Measurements from ENCODE around the gene SPOP.

The SPOP gene

DNA sequence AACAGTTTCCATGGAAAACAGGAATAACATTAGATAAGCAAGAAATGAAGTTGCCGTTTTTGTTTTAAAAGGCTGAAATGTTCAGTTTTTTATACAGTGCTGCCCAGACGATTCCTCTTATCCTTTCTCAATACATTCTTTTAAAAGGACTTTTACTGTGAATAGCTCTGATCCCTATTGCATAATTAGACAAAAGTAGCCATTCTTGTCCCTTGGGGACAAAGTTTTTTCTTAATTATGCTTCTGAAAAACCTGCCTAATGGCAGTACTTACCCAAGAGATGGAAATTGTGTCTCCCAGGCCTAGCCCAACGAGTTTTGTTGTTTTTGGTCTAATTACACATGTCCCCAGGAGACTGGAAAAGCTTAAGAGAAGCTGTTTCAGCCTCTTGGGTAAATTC lies 74.7 kb downstream of the SPOP start:
- FAIRE-seq (no peak), DNase-seq (ENCODE audit: insufficient read length) (no peak)
- no peak for TF ChIP-seq TAF1 (IDR thresholded peaks at IDR 0.05; ENCODE audit: borderline replicate concordance, low read depth, low read length)
- TF ChIP-seq POLR2A (IDR thresholded peaks at IDR 0.05; ENCODE audit: low read depth, low read length): no peak
- TF ChIP-seq POLR2AphosphoS5 (IDR thresholded peaks at IDR 0.05; ENCODE audit: low read depth, low read length): no peak

DNA sequence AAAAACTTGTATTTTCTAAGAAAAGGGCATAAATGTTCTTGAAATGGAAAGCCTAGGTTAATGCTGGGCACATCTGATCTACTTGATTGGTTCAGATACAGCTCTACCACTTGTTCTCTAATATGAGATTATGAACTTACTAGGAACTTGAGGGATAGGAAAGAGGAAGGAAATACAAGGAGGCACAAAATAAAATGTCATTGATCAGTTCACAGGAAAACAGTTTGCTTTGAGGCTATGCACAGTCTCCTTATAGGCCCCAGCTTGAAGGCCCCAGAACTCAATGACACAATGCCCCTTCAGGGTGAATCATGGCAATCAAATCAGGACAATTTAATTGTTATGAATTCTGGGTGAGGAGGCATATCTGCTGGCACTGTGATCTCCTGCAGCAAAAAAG lies 75.1 kb downstream of the SPOP start:
- DNase-seq (ENCODE audit: insufficient read length) (no peak), FAIRE-seq (no peak)
- no peak for TF ChIP-seq POLR2A (IDR thresholded peaks at IDR 0.05; ENCODE audit: low read depth, low read length)

DNA sequence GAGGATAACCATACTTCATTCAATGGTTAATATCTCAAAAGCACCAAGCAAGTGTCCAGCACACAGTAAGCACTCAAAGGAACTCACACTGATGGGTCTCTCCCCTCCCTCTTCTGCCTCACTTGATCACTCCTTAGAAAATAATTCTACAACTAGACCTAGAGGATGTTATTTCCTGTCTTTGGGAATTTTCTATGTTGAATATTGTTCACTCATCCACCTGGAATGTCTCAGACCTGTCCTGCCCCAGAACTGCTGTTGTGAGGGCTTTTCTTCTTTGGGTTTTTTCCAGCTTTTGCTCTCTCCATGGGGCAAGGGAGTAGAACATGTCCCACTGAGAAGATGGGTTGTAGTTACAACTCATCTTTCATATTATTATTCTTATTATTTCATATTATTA lies 76.9 kb downstream of the SPOP start:
- FAIRE-seq: no peak

DNA sequence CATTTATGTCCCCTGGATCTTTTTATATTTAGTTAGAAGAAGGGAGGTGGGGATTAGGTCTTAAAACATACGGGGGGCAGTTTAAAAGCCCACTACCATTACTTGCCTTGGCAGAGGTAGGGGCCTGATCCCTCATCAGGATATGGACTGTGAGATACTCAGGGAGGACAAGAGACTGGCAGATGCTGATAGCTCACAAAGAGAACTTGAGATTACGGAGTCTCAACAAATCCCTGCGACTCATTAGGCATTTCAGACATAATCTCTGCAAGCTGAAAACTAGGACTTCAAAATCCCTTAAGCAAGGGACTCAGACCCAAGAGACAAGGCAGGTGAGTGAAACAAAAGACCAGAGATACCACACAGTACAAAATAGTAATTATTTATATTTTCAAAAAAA lies 79.0 kb downstream of the SPOP start:
- TF ChIP-seq TAF1 (IDR thresholded peaks at IDR 0.05; ENCODE audit: borderline replicate concordance, low read depth, low read length) (no peak), POLR2AphosphoS5 (IDR thresholded peaks at IDR 0.05; ENCODE audit: low read depth, low read length) (no peak)
- FAIRE-seq (no peak), DNase-seq (ENCODE audit: insufficient read length) (no peak)

More for the DNA sequence above, 76.9 kb downstream of the SPOP start:
- no peak for DNase-seq (ENCODE audit: insufficient read length)
- no peak for TF ChIP-seq POLR2AphosphoS5 (IDR thresholded peaks at IDR 0.05; ENCODE audit: low read depth, low read length)
- TF ChIP-seq POLR2A (IDR thresholded peaks at IDR 0.05; ENCODE audit: low read depth, low read length): no peak
- TF ChIP-seq TAF1 (IDR thresholded peaks at IDR 0.05; ENCODE audit: borderline replicate concordance, low read depth, low read length): no peak

DNA sequence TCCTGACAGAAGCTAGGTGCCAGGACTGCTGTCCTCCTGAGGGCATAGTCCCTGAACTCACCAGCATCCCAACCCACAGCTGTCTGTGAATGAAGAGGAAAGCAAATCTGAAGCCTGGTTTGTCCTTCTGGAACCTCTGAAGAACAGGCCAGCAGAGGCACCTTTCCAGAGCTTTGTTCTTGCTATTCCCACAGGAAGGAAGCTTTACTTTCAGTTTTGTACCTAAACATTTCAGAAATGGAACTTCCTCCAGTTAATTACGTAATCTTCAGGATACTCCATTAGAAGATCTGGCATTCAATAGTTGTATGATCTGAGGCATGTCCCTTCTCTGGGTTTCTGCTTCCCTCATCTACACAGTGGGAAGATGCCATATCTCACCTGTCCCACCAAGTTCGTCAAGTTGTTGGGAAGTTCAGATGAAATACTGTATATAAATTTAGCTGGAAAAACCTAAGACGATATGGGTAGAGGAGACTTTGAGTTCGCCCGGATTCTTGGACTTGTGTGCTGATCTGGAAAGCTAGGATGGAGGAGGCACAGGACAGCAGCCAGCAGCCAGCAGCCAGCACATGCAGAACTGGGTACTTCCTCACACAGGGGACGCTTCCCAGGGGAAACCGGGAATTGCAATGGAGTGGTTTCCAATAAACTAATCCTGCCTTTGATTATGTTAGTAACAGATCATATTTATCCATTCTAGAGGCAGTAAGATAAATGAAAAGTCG lies 79.8 kb downstream of the SPOP start:
- DNase-seq (ENCODE audit: insufficient read length): no peak
- no peak for FAIRE-seq
- no peak for TF ChIP-seq POLR2A (IDR thresholded peaks at IDR 0.05; ENCODE audit: low read depth, low read length)
- TF ChIP-seq TAF1 (IDR thresholded peaks at IDR 0.05; ENCODE audit: borderline replicate concordance, low read depth, low read length): no peak
- TF ChIP-seq POLR2AphosphoS5 (IDR thresholded peaks at IDR 0.05; ENCODE audit: low read depth, low read length): no peak

DNA sequence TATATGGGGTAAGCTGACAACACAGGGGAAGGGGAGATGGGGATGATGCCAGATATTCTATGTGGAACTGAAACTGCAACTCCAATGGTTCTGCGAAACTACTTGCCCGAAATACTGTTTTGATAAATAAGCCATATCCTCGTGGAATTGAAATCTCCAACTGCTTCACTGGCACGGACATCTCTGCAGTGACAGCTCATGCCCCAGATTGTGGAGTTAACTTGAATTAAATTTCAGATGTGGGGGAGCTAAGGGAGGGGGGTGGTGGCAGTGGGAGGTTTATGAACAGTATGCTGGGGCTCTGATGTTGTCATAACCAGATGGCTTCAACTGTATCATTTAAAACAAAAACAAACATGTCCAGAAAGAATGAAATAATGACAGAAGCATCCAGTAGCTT lies 80.5 kb downstream of the SPOP start:
- no peak for TF ChIP-seq POLR2AphosphoS5 (IDR thresholded peaks at IDR 0.05; ENCODE audit: low read depth, low read length)
- no peak for TF ChIP-seq TAF1 (IDR thresholded peaks at IDR 0.05; ENCODE audit: borderline replicate concordance, low read depth, low read length)
- no peak for TF ChIP-seq POLR2A (IDR thresholded peaks at IDR 0.05; ENCODE audit: low read depth, low read length)
- DNase-seq (ENCODE audit: insufficient read length): no peak
- FAIRE-seq: no peak

DNA sequence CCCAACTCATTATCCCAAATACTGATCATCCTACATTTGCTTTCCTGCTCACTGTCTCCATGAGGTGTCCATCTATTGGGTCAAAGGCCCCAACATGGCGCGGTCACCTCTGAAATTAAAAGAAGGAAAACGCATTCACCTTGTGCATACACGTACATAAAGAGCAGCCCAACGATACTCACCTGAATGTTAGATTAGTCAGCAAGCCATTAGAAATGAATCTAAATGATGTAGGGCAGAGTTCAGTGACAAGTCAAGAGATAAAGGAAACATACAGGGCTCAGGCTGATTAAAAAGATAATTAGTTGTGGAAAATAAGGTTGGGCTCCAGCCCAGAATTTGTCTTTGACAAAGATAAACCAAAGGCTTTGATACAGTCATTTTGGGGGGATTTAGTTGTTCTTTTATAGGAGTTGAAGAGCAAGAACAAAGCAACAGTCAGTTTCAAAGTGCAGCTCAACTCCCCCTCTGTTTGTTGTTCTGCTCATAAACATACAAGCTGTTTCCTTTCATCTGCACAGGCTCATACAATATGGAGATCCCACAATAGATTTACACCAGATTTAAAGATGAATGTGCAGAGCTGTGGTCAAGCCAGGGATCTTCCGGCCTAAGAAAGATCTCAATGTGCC lies 81.2 kb downstream of the SPOP start:
- TF ChIP-seq POLR2AphosphoS5 (IDR thresholded peaks at IDR 0.05; ENCODE audit: low read depth, low read length): no peak
- no peak for TF ChIP-seq TAF1 (IDR thresholded peaks at IDR 0.05; ENCODE audit: borderline replicate concordance, low read depth, low read length)
- no peak for TF ChIP-seq POLR2A (IDR thresholded peaks at IDR 0.05; ENCODE audit: low read depth, low read length)
- DNase-seq (ENCODE audit: insufficient read length) (no peak), FAIRE-seq (no peak)

DNA sequence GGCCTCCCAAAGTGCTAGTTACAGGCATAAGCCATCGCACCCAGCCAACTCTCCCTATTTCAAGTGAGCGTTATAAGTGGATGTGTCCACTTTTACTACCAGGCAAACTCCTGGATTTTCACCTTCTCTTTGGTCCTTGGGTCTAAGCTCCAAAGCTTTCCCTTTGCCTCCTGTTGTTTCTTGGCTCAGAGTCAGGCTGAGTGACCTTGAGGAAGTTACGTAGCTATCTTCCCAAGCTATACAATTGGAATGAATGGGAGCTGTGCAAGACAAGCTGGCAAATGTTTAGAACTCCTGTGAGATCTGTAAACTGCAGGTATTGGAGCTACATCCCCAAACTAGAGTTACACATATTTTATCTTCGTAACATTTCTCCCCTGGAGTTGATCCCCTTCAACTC lies 81.9 kb downstream of the SPOP start:
- DNase-seq (ENCODE audit: insufficient read length) (no peak), FAIRE-seq (no peak)
- TF ChIP-seq TAF1 (IDR thresholded peaks at IDR 0.05; ENCODE audit: borderline replicate concordance, low read depth, low read length) (no peak), POLR2AphosphoS5 (IDR thresholded peaks at IDR 0.05; ENCODE audit: low read depth, low read length) (no peak), POLR2A (IDR thresholded peaks at IDR 0.05; ENCODE audit: low read depth, low read length) (no peak)

DNA sequence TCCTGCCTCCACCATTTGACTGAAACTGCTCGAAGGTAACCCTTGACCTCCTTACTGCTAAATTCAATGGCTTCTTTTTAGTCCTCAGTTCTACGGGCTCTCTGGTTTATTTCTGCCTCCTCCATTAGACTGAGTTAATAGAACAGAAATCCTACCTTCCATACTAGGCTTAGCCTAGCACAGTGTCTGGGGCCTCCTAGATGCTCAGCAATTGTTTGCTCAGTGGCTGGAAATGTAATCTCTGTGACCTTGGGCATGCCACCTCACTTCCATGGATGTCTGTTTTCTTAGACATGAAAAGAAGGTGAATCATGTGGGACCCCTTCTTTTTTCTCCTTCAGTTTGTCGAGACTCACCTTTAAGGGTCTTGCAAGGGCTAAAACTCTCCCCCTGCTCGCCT lies 82.6 kb downstream of the SPOP start:
- DNase-seq (ENCODE audit: insufficient read length): no peak
- FAIRE-seq: no peak
- no peak for TF ChIP-seq POLR2A (IDR thresholded peaks at IDR 0.05; ENCODE audit: low read depth, low read length)
- TF ChIP-seq TAF1 (IDR thresholded peaks at IDR 0.05; ENCODE audit: borderline replicate concordance, low read depth, low read length): no peak
- TF ChIP-seq POLR2AphosphoS5 (IDR thresholded peaks at IDR 0.05; ENCODE audit: low read depth, low read length): no peak

DNA sequence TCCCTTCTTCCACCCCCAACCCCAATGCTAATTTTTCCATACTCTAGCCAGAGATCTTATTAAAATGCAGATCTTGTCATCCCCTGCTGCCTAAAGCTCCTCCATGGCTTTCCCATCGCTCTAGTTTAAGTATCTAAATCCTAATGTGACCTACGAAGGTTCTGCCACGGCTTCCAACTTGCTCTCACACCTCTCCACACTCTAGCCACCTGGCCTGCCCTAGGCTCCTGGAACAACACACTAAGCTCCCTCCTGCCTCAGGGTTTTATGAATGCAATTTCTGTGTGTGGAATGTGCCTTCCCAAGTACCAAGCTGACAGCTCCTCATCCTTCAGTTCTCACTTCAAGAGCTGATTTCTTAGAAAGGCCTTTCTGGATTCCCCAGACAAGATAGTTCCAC lies 85.6 kb downstream of the SPOP start:
- DNase-seq (ENCODE audit: insufficient read length) (no peak), FAIRE-seq (no peak)
- TF ChIP-seq TAF1 (IDR thresholded peaks at IDR 0.05; ENCODE audit: borderline replicate concordance, low read depth, low read length): no peak
- TF ChIP-seq POLR2AphosphoS5 (IDR thresholded peaks at IDR 0.05; ENCODE audit: low read depth, low read length): no peak
- TF ChIP-seq POLR2A (IDR thresholded peaks at IDR 0.05; ENCODE audit: low read depth, low read length): no peak

DNA sequence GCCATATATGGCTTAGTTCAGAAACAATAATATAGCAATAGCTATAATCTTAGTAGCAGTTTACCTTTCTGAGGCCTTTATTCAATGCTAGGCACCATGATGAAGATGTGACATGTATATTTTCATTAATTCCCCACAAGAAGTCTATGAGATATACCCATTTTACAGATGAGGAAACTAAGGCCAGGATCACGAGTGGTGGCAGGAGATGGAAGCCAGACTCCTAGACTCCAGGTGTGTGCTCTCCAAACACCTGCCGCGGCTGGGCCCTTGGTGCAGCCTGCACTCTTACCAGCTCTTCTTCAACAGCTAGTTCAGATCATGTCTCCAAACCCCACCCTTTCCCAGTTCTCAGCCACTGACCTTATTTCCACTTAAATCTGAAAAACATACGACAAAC lies 87.0 kb downstream of the SPOP start:
- FAIRE-seq (no peak), DNase-seq (ENCODE audit: insufficient read length) (no peak)
- no peak for TF ChIP-seq POLR2AphosphoS5 (IDR thresholded peaks at IDR 0.05; ENCODE audit: low read depth, low read length)
- no peak for TF ChIP-seq POLR2A (IDR thresholded peaks at IDR 0.05; ENCODE audit: low read depth, low read length)
- TF ChIP-seq TAF1 (IDR thresholded peaks at IDR 0.05; ENCODE audit: borderline replicate concordance, low read depth, low read length): no peak

DNA sequence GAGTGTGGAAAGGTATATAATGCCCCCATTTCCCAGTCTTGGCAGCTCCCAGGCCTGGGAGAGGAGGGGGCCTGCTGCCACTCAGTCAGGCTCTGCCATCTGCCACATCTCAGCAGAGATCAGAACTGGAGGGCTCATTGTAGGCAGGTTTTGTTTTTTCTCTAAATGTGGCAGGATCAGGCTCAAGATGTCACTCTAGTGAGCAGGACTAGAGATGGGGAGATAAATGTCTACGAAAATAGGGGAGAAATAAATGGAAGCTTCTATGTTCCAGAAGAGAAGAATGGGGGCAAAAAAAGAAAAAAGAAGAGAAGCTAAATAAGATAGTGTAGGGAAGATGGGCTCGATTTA lies 88.3 kb downstream of the SPOP start:
- DNase-seq (ENCODE audit: insufficient read length) (no peak), FAIRE-seq (no peak)
- TF ChIP-seq POLR2AphosphoS5 (IDR thresholded peaks at IDR 0.05; ENCODE audit: low read depth, low read length) (no peak), TAF1 (IDR thresholded peaks at IDR 0.05; ENCODE audit: borderline replicate concordance, low read depth, low read length) (no peak), POLR2A (IDR thresholded peaks at IDR 0.05; ENCODE audit: low read depth, low read length) (no peak)

Data from GM12892 (cell line).